GM18868 (cell line): ENCODE data around the gene TNS1.
"Not testable (repeated sequence)": the region's sequence is repeated elsewhere in the genome, so short reads cannot be mapped to it uniquely, and the experiment has no call there.

ENCODE experiments used
- ATAC-seq: cut with Tn5 transposase; IDR thresholded peaks from one replicate; pipeline ENCODE4 v1.9.1; 2021; ENCODE audit warnings: mild to moderate bottlenecking, moderate library complexity; ENCODE audit not compliant: unreplicated experiment

The TNS1 gene

GRCh38 chr2:217790681-217791392, 212.0 kb downstream of the TNS1 start:
- no peak for ATAC-seq

DNA sequence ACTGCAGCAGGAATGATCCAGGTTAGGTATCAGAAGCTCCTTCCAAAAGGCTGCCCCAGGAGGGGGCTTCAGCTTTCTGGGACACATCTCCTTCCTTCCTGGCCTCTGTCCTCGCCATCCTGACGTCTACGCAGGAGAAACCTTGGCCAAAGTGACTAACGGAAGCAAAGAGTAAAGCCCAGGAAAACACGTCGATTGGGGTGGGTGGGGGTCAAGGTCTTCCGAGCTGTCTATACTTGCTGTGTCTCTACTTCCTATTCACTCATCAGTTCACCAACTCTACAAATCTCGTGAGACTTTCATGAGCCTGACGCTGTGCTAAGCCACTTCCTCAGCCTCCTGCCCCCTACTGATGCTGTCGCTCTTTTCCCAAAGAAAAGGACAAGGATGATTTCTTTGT, 212.6 kb downstream of the TNS1 start:
- ATAC-seq: peak; percentile 64

- ATAC-seq: no peak
Measured at GRCh38 chr2:217789736-217790181, 213.0 kb downstream of the TNS1 start.

GRCh38 chr2:217789003-217789735, 213.6 kb downstream of the TNS1 start:
- peak; percentile 39 for ATAC-seq

DNA sequence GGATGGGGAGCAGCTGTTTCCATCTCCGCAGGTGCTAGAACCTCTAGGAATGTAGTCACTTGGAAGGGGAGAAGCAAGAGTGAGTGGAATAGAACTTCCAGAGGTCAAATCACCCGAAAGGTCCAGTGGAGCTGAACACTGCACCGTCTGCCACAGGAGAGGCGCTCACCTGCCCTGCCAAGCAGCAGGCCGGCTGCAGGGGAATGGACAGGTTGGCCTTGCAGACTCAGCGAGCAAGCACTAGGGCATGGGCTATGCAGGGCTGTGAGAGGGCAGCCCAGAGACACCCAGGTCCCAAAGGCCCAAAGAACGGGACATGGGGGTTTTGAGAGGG, 214.2 kb downstream of the TNS1 start:
- ATAC-seq: no peak

DNA sequence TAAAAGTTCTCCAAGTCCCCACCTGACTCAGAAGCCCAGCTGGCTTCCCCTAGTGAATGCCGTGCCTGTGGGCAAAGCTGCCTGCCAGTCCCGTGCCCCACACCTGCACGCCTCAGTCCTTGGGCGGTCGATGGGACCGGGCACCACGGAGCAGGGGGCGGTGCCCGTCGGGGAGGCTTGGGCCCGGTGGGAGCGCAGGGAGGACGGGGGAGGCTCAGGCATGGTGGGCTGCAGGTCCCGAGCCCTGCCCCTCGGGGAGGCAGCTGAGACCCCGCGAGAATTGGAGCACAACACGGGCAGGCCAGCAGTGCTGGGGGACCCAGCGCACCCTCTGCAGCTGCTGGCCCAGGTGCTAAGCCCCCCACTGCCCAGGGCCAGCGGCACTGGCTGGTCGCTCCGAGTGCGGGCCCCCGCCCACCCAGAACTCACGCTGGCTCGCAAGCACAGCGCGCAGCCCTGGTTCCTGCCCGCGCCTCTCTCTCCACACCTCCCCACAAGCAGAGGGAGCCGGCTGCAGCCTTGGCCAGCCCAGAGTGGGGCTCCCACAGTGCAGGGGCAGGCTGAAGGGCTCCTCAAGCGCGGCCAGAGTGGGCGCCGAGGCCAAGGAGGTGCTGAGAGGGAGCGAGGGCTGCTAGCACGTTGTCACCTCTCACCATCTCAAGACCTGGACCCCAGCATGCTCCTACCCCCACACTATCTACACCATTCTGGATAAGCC, 215.5 kb downstream of the TNS1 start:
- ATAC-seq: no peak

- not testable (repeated sequence) for ATAC-seq
Measured at GRCh38 chr2:217786560-217786959, 216.2 kb downstream of the TNS1 start.

DNA sequence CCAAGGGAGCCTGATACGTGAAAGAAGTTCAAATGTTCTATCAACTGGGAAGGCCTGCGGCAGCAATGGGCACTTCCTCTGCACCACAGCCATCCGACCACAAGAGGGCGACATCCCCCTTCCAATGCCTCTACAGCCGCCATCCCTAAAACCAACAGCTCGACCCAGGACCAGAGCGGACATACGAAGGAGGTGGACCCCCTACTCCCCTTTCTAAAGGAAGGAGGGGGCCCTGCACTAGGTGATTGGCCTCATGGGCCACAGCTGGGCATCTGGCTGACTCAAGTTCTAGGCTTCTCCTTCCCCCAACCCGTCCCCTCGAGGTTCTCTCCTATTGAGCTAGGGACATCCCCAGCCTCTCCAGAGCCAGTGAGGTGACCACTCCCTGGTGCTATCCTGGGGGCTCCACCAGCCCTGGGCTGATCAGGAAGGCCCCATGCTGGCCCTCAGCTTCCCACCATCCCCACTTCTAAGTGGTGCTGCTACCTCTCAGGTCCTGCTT, 217.2 kb downstream of the TNS1 start:
- ATAC-seq: peak; percentile 50

- ATAC-seq: no peak
Measured at GRCh38 chr2:217784996-217785543, 217.7 kb downstream of the TNS1 start.

- no peak for ATAC-seq
Measured at GRCh38 chr2:217783243-217783642, 219.6 kb downstream of the TNS1 start.

DNA sequence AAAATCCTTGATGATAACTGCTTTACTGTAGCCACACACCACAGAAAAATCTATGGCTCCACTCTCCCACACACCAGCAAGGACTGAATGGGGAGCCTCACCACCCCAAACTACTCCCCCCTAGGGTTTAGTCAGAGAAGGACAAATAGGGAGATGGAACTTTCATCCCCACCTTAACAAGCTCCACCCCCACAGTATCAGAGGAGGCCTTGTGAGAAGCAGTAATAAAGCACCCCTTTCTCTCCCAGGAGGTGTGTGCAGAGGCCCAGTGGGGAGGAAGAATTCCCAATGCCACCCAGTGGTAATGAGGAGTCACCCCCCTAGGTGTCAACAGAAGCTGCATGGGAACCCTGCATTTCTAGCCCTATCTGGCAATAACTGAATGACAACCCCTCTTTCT, 224.9 kb downstream of the TNS1 start:
- ATAC-seq: no peak

- ATAC-seq: no peak
Measured at GRCh38 chr2:217776631-217777030, 226.2 kb downstream of the TNS1 start.

GRCh38 chr2:217775920-217776503, 226.8 kb downstream of the TNS1 start:
- ATAC-seq: no peak

DNA sequence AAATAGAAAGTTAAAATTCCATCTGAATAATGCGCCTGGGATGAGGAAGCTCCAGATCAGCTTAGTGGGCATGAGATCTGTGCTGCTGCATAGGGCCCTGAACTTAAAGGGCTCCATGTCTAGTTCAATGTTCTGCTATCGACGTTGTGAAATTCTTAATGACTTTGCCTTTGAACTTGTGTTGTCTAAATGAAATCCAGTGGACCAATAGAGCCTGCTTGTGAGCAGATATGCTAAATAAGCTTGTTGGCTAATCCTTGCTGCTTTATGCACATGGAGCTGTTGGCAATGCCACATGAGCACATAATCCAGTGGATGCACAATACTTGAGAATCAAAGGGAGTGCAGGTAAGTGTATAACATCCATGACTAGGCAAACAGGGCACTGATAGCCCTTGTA, 228.6 kb downstream of the TNS1 start:
- no peak for ATAC-seq

DNA sequence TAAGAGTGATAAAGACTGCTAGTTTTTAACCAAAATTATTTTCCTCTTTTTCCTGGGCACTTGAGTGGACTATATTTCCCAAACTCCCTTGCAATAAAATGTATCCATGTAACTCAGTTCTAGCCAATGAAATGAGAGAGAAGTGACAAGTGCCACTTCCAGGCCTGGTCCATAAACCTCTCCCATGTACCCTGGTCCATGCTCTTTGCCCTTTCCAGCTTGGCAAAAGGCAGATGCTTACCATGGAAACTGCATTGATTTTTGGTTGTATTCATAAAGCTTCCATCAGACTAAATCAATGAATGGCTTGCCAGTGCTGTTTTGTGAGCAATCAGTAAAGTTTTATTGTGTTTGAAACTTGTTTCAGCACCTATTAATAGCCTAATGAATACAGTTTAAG, 229.3 kb downstream of the TNS1 start:
- no peak for ATAC-seq

DNA sequence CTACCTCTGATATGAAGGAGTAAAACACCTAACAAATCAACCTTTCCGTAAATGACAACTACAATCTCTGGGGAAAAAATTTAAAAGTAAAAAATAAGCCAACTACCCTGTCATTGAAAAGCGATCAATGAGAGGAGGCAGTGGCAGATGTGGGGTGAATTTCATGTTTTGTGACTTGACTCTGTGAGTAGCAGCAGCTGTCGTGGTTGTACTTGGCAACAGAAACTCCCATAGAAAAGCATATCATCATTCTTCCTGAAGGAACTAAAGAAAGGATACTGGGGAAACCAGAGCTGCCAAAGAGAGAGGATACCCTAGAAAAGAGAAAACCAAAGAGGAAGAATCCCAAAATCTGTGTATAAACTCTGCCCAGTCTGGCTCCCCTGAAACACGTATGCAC, 236.4 kb downstream of the TNS1 start:
- no peak for ATAC-seq

DNA sequence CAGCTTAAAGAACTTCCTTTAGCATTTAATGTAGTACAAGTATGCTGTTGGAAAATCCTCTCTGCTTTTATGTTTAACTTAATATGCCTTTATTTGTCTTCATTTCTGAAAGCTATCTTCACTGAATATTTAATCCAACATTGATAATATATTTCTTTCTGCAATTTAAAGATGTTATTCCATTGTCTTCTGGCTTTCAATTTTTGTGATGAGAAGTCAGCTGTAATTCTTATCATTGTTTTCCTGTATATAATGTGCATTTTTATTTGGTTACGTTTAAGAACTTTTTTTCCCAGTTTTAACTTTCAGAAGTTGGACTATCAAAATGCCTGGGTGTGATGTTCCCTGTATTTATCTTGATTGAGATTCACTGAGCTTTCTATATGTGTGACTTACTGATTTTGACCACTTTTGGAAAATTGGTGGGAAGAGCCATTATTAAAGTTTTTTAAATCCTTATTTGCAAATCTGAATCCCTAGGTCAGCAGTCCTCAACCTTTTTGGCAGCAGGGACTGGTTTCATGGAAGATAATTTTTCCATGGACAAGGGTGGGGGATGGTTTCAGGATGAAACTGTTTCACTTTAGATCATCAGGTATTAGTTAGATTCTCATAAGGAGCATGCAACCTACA, 241.0 kb downstream of the TNS1 start:
- ATAC-seq: no peak

DNA sequence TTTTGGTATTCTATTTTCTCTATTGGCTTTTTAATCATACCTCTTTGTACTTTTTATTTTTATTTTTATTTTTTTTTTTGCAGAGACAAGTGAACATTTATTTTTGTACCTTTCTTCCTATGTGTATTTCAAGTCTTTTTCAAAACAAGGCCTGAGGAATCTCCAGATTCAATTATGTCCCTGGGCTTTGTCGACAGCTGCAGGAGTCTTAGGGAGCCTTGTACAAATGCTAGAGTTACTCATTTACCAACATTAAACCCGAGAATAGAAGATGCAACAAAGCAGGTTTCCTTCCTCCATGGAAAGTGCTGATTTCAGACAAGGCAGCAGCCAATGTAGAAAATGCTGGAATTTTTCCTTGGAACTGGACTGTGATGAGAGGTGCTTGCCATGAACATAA, 242.8 kb downstream of the TNS1 start:
- no peak for ATAC-seq

GRCh38 chr2:217757108-217757463, 245.7 kb downstream of the TNS1 start:
- ATAC-seq: no peak

DNA sequence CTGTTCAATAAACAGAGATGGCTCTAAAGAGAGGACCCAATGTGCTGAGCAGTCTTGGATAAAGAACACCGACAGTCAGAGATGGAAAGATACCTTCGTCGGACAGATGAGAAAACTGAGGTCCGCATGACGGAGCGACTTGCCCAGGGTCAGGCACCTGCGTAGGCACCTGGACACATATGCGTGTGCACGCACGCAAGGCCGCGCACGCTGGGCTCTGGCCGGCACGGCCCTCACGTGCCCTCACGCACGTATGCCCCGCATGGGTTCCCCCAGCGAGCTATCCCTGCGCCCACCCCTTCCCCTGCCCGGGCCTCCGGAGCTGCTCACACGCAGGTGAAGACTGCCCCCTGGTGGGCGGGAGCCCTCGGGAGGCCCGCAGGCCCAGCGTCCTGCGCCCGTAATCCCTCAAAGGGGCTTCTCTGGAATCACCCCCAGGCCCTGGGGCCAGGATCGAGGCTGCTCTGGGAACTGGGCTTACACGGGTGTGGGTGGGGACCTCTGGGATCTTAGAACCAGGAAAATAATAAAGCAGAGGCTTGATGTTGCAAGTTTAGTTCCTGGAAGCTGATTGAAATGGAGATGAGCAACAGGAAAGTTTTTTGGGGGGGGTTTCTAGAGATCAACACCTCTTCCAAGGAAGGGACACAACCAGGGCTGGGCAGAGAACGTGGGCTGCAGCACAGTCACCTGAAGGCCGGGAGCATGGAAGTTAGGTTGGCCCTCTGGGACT, 246.3 kb downstream of the TNS1 start:
- peak; percentile 78 for ATAC-seq
